ENCODE measurements around the gene MAGEF1. TPM values are rescaled to one million over a fixed set of nuclear protein-coding genes. Genes with fewer than 3 reads are reported as not detected.

Gene MAGEF1
- total and polyA plus RNA-seq, 9 of the 15 experiments (the other 6 are each of a cell fraction or from before 2014, with no cell fraction given): 1.5 to 39.1 (median 19.8) TPM

- TF ChIP-seq ZBTB11 (CRISPR knock-in tag; IDR thresholded peaks at IDR 0.05): peak in 1 of 3 experiments; percentile 83; a peak in 2 of 6 replicates
- TF ChIP-seq MYBL2 (IDR thresholded peaks at IDR 0.05; ENCODE audit: low read depth): no peak
- no peak for TF ChIP-seq MYBL2 (CRISPR knock-in tag; IDR thresholded peaks at IDR 0.05; ENCODE audit: borderline replicate concordance)
- TF ChIP-seq ZNF75A (CRISPR knock-in tag; IDR thresholded peaks at IDR 0.05): no peak
- TF ChIP-seq HDAC2 (IDR thresholded peaks at IDR 0.05): peak; percentile 0; the same call in 1 of the 2 replicates
- TF ChIP-seq GTF2B (IDR thresholded peaks at IDR 0.05; ENCODE audit: extremely low read depth, insufficient read length): no peak
- no peak for TF ChIP-seq ELK3 (CRISPR knock-in tag; IDR thresholded peaks at IDR 0.05)
- TF ChIP-seq SAFB2 (IDR thresholded peaks at IDR 0.05; ENCODE audit: borderline replicate concordance, low read depth, low read length, severe bottlenecking): no peak
- TF ChIP-seq ZFP30 (CRISPR knock-in tag; IDR thresholded peaks at IDR 0.05; ENCODE audit: borderline replicate concordance): no peak
- no peak for TF ChIP-seq ZNF699 (CRISPR knock-in tag; IDR thresholded peaks at IDR 0.05; ENCODE audit: insufficient replicate concordance)
- no peak for TF ChIP-seq XRCC5 (IDR thresholded peaks at IDR 0.05; ENCODE audit: low read depth, low read length)
- TF ChIP-seq ARID3B (CRISPR knock-in tag; IDR thresholded peaks at IDR 0.05; ENCODE audit: borderline replicate concordance): no peak
- TF ChIP-seq ELF4 (CRISPR knock-in tag; IDR thresholded peaks at IDR 0.05): no peak
- no peak for TF ChIP-seq CBX8 (IDR thresholded peaks at IDR 0.05; ENCODE audit: borderline replicate concordance, extremely low read depth, low read depth, low read length, poor library complexity, severe bottlenecking)
These were observed 580 bp upstream of the MAGEF1 start (continued) for GRCh38 chr3:184712248-184713039.
